IPS DF 19.7 (cell line): ENCODE results near the gene LRRC51.
"Not testable (repeated sequence)": the region's sequence is repeated elsewhere in the genome, so short reads cannot be mapped to it uniquely, and the experiment has no call there.

Experiments
- DNase-seq: peaks from one replicate; pipeline ENCODE4 v3.0.0-alpha.2; 2013; ENCODE audit warnings: low read depth, low spot score

LRRC51 gene

DNA sequence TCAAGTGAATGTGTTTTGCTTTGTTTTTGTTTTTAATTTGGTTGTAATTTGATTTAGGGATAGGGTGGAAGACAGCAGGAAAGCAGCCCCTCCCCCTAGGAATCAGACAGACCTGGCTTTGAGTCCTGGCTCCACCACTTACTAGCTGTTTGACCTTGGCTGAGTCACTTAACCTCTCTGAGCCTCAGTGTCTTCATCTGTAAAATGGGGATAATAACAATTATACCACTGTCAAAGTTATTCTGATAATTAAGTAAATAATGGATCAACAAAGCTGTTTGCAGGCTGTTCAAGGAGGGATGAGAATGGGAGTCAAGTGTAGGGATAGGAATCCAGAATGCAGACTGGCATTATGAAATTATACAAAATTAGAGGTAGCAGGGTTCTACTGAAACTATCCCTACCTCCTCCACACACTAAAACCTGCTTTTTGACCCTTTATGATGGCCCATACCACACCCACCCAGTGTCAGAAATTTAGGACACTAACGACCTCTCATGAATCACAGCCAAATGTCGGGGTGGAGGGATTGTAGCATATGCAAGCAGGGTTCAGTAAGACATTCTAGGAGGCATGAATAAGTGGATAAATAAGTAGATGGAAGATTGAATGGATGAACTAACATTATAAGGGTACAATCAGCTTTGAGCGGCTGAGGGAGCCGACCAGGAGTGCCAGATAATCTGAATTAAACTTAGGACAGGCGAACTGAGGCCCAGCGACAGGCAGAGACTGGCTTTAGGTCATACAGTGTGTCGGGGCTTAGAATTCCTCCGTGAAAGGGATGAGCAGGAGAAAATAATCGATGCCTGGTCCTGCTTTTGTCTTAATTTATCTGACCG, 30.9 kb downstream of the LRRC51 start:
- DNase-seq: no peak

DNA sequence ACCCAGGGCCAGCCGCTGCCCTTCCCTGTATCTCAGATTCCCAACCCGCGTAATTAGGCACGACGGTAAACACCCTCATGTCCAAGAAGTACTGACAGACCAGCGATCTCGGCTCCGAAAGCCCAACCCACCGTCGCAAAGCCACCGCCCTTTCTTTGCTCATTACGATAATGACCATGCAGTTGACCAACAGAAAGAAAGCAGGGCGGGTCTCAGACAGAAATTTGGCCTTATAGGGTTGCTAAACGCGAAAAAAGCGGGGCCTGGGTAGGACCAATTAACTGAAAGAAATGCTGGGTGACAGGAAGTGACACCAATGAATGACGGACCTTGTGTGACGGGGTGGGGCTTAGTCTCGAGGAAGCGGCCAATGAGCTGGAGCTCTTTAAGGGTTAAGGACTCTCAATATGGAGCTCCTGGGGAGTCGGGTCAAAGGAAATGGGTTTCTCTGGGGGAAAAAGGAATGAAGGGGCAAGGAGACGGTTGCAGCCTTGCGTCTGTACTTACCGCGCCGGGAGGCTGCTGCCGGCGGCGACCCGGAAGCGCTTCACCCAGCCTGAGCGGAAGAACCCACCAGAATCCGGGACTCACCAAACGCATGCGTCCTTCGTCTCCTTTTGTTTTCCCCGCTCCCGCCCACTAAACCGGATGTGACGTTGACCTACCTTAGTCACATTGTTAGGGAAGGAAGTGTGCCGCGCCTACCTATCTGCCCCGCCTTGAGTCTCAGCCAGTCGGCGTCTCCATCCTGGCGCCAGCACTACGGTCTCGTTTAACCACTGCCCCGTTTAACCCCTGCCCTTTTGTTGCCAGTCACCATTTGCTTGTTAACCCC, 31.7 kb downstream of the LRRC51 start, which contains the start of gene ANAPC15:
Gene ANAPC15, minus strand, starts transcription at position 553 of the 835 bp plus-strand sequence. CDS start 1,419 bp downstream, outside the sequence.
- peak; percentile 98 for DNase-seq

DNA sequence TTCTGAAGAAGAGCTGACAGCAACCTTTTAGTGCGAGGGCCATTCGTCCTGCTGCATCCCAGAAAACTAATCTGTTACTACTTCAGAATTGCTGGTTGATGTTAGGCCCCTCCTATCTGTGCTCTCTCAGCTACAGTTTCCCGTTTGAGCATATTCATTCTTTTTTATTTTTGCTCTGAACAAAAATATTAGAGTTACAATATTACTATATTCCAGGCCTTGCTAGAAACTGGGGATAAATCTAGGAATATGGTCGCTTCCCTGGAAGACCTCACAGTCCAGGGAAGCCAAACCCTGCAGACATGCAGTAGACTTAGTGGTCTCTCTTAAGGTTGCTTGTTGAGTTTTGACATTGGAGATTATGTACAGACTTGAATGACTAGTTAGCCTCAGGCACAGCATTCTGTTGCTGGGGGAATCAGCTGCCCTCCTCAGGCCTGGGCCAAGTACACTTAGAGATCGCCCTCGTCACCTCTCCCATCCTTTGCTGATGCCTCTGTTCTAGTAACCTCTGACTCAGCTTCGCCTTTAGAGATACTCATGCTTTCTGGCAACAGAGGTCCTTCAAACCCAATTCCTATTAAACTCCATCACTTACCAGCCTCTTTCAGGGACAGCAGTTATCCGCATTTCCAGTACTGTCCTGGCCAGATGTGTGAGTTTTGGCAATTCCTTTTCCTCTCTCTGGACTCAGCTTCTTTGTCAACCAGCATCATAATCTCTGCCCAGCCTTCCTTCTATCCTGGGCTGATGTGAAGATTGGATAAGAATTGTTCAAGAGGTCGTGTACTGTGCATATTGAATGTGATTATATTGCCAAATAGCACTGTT, 32.5 kb downstream of the LRRC51 start:
- no peak for DNase-seq

DNA sequence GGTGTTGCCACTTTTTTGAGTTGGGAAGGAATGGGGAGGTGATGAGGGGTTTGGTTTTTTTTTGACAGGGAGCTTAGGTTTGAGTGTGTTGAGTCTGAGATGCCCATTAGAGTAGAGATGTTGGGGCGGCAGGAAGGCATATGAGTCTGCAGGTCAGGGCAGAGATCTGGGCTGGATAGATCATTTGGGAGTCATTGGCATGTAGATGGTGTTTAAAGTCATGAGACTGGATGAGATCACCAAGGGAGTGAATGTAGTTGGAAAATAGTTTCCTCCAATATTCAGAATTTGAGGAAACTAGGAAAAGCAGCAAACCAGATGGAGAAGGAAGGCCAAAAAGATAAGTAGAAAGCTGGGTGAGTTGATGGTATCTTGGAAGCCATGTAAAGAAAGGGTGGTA, 33.9 kb downstream of the LRRC51 start:
- DNase-seq: no peak

DNA sequence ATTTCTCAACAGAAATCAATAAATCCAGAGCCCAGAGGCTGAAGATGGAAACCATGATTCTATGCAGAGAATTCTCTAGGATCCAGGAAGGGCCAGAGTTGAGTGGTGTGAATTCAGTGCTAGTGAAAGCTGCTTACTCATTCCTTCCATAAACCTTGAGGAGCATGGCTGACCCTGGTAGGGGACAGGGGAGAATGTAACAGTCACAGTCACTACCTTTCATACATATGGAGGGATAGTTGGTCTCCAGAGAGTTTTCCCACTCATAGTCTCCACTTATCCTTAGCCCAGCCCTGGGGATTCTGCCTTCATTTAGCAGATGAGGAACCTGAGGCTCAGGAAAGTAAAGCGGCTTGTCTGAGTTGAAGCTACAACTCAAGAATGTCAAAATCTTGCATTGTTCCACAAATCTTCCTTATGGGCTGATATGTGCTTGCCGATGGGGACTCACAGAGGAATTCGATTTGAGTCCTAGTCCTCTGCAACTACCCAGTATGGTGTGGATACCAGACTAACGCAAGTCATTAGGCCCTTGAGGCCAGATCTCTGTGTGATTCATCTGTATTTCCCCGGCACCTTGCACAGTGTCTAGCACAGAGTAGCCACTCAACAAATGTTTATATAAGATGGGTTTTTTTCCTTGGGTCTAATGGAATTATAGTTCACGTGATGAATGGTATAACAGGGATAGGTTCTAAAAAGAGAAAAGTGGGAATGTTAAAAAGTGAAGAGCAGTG, 35.5 kb downstream of the LRRC51 start:
- DNase-seq: no peak

DNA sequence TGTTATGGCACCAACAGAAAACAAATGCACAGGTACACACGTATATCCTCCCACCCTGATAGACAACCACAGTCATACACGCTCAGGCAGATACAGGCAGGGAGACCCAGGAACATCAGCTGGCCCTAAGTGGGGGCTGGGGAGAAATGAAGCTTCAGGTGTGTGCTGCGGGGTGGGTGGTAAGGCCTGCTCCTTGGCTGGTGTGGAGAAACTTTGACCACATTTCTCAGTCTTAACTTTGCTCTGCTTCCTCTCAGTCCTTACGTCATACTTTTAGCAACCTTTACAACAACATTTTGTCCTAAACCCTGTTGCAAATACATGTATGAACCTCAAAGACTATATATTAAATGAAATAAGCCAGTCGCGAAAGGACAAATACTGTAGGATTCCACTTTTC, 38.5 kb downstream of the LRRC51 start:
- no peak for DNase-seq

DNA sequence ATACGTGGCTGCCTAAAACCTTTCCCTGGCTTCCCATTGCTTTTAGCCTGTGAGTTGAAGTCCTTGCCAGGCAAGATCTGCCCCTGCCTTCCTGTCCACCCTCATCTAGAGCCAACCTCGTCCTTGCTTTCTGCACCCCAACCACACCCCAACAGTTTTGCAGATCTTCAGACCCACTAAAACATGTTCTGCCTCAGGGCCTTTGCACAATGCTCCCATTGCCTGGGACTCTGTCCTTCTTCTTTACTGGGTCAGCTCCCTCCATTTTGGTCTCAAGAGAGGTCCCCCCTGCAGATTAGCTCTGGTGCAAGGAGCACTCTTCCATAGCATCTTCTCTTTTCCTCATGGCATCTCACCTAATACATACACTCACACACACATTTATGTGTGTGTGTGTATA, 40.3 kb downstream of the LRRC51 start:
- no peak for DNase-seq

DNA sequence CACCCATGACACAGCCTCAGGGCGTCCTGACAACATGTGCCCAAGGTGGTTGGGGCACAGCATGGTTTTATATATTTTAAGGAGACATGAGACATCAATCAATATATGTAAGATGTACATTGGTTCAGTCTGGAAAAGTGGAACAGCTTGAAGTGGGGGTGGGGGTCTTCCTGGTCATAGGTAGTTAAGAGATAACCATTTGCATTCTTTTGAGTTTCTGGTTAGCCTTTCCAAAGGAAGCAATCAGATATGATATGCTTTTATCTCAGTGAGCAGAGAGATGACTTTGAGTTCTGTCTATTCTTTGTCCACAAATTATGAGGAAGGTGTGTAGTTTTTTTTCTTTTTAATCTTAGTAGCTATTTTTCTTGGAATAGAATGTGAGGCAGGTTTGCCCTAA, 42.0 kb downstream of the LRRC51 start:
- DNase-seq: no peak

DNA sequence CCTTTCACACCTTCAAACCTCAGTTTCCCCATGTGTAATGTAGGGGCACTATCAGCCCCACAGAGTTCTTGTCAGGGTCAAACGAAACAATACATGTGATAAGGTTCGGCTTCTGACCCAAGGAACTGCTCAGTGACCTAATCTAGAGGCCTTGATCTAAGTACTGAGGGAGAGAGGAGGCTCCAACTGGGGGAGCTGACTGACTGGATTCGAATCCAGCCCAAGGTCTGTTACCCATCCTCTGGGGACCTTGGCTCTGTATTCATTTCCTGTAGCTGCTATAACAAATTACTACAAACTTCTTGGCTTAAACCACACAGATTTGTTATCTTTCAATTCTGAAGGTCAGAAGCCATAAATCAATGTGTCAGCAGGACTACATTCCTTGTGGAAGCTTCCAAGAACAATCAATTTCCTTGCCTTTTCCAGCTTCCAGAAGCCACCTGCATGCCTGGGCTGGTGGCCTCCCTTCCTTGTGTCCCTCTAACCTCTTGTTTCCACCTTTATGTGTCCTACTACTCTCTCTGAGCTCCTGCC, 42.5 kb downstream of the LRRC51 start:
- no peak for DNase-seq

DNA sequence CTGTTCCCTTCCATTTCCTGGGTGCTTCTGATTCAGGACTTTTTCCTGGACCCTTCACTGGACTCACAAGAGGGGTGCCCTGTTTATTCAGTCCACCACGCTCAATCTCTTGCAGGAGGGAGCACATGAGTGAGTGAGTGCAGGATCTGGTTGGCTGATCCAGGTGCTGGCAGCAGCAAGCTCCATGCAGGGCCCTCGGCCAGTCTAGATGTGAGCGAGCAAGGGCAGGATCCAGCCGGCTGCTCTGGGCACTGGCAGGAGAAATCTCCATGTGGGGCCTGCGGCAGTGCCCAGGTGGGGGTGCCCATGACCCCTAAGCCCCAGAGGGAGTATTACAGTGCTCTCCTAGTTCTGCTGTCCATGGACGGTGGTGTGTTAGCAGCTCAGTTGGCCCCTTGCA, 43.4 kb downstream of the LRRC51 start:
- DNase-seq: no peak

DNA sequence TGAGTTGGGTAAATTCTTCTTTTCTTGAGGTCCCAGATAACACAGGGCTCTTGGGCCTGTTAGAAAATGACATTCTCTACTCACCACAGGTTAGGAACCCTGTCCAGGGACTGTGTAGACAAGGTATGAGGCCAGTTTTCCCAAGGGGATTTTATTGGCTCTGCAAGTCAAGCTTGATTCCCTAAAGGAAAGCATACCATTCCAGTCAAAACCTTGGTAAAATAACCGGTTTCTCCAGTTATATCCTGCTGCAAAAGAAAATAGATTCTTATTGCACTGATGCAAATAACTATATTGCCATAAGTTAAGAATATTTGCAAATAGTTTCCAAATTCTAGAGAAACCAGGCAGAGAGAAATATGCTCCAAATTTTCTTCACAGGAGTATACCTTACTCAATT, 45.3 kb downstream of the LRRC51 start:
- no peak for DNase-seq

DNA sequence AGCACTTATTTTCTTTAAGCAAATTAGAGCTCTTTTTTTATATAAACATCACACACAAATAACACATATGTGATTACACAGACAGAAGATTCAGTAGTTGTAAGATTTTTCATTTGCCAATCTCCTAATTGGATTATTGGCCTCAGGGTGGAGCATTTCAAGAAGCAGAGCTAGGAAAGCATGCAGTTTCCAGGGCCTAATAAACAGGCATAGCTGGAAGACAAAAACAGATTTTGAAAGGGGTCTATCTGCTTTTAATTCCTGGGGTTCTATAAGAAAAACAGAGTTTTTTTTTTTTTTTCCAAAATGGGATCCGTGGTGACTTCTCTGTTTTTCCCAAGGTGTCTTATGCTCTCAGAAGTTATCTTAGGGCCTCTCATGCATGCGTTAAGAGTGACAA, 47.3 kb downstream of the LRRC51 start:
- DNase-seq: no peak

DNA sequence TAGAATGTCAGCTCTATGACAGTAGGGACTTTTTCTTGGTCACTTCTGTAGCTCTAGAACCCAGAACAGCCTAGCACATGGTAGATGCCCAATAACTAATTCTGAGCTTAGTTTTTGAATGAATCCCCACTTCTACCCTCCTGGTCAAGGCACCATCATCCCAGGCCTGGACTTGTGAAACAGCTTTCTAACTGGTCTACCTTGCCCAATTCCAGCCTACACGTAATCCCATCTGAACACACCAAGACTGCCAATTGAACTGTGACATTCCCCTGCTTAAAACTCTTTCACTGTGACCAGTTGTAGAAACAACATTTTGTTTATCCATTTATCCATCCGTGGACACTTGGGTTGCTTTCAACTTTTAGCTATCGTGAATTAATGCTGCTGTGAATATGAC, 48.7 kb downstream of the LRRC51 start:
- DNase-seq: no peak

DNA sequence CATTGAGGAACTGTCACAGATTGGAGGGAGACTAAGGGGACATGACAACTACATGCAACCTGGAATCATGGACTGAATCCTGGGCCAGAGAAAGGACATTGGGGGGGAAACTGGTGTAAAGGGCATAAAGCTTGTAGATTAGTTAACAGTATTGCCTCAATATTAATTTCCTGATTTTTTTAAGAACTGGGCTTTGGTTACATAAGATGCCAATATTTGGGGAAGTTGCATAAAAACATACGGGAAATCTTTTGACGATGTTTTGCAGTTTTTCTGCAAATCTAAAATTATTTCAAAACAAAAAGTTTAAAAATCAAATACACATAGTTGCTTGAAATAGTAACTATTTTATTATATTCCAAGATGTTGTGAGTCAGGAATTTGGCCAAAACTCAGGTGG, 52.0 kb downstream of the LRRC51 start:
- DNase-seq: no peak

DNA sequence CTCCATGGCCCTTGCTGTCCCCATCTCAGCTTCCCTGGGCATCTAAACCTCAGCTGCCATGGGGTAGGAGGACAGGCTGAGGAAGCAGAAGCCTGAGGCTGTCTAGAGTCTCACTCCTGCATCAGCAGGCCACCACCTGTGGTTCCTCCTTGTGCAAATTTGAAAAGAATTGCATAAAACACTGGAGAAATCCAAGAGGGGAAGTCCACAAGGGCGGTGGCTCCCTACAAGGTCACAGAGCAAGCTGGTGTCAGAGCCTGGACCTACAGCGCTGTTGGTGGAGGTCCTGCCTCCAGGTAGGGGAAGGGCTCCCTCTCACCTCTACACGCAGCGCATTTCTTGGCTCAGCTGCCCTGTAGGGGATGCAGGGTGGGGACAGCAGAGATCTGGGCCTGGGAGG, 54.8 kb downstream of the LRRC51 start, which contains the start of gene FOLR3:
Gene FOLR3, plus strand, starts transcription at position 253 of the 400 bp plus-strand sequence. CDS start 228 bp downstream, outside the sequence.
- not testable (repeated sequence) for DNase-seq

DNA sequence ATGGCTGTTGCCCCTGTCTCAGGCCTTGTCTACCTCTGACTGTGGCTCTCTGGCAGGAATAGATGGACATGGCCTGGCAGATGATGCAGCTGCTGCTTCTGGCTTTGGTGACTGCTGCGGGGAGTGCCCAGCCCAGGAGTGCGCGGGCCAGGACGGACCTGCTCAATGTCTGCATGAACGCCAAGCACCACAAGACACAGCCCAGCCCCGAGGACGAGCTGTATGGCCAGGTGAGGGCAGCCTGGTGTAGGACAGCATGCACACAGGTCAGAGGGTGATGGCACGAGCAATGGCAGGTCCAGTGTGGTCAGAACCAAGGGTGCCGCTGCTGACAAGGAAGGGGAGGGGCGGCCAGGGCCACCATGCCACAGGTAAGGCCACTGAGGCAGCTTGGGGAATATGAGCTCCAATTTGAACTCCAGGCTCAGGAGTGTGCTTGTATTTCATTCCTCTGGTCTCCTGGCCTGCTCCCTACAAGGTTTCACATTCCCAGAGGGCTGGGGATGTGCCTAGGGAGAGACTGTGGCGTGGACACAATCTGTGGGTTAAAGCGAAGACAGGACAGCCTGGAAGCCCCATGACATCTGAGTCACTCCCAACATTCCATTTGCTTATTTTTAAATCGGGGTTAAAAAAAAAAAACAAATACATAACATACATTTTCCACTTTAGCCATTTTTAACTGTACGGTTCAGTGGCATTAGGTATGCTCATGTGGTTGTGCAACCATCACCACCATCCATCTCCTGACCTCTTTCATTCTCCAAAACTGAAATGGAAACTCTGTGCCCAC, 55.4 kb downstream of the LRRC51 start:
- no peak for DNase-seq

DNA sequence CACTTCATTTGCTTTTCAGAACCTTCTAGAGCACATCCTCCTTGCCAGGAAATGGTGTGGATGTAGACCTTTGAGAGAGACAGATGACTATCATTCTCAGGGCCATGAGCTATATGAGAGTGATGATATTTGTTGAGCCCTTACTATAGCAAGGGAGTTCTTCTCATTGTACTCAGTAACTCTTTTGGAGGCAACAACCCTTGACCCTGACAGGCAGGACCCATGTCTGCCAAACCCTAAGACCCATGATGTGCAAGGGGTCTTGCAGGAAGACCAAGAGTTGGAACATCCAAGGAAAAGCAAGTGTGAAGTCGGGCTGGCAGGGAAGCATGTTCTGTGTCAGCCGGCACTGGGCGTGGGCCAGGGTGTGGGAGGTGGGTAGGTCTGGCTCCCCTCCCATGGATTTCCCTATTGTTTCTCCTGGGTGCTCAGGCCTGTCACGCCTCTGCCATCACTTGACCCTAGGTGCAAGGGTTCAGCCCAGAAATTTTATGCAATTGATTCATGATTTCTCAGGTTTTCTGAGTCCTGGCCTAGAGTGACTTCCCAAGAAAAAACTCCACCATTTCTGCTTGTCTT, 56.1 kb downstream of the LRRC51 start:
- no peak for DNase-seq

DNA sequence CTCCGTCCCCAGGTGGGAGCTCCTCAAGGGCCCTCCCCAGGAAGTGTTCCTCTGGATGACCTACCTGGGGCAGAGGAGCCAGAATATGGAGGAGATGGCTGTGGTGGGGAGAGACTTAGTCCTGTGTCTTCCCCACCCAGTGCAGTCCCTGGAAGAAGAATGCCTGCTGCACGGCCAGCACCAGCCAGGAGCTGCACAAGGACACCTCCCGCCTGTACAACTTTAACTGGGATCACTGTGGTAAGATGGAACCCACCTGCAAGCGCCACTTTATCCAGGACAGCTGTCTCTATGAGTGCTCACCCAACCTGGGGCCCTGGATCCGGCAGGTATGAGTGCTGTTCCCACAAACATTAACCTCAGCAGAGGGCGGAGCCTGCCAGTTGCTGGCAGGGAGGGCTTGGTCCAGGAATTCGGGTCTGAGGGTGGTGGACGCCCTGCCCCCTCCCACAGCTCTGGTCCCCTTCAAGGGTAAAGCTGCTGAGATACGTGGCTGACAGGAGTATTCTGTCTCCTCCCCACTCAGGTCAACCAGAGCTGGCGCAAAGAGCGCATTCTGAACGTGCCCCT, 58.3 kb downstream of the LRRC51 start:
- no peak for DNase-seq

DNA sequence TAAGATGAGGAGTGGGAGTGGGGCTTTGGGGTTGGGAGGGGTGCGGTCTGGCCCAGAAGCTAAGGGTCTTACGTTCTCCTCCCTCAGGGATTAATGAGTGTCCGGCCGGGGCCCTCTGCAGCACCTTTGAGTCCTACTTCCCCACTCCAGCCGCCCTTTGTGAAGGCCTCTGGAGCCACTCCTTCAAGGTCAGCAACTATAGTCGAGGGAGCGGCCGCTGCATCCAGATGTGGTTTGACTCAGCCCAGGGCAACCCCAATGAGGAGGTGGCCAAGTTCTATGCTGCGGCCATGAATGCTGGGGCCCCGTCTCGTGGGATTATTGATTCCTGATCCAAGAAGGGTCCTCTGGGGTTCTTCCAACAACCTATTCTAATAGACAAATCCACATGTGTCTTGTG, 58.9 kb downstream of the LRRC51 start:
- no peak for DNase-seq
